A673 (cell line): ENCODE data around the gene ECD.

Experiments used
- CTCF ChIP-seq: fragments of 300-800, 200-600 bp; sonication (generic); conservative IDR thresholded peaks from 2 replicates; pipeline ENCODE4 v1.5.1; 2017; ENCODE audit warnings: low read depth, mild to moderate bottlenecking, antibody characterized with exemption, low read length, moderate library complexity, mixed read lengths
- EZH2 ChIP-seq: fragments of 200-600 bp; sonication (generic); IDR thresholded peaks from 2 replicates; pipeline ENCODE4 v1.6.1; 2017; ENCODE audit warnings: borderline replicate concordance, low read depth, mild to moderate bottlenecking, mixed read lengths, antibody characterized with exemption, low read length; ENCODE audit not compliant: poor library complexity, severe bottlenecking

GRCh38 chr10:73131913-73132686, 35.7 kb downstream of the ECD start:
- TF ChIP-seq CTCF (no peak), EZH2 (no peak)
